Measurements from ENCODE around the gene BMP6.

BMP6 gene

GRCh38 chr6:7836371-7837026 lies 110.6 kb downstream of the BMP6 start:
- DNase-seq: no peak

GRCh38 chr6:7841781-7842468 lies 116.0 kb downstream of the BMP6 start:
- DNase-seq: no peak

GRCh38 chr6:7846966-7847818 lies 121.3 kb downstream of the BMP6 start:
- no peak for DNase-seq

GRCh38 chr6:7848229-7848628 lies 122.3 kb downstream of the BMP6 start:
- DNase-seq: no peak

GRCh38 chr6:7851780-7852179 lies 125.9 kb downstream of the BMP6 start:
- DNase-seq: no peak

GRCh38 chr6:7859591-7859990 lies 133.7 kb downstream of the BMP6 start:
- DNase-seq: no peak

- DNase-seq: no peak
Measured at GRCh38 chr6:7865781-7866180, 139.9 kb downstream of the BMP6 start.

- no peak for DNase-seq
Measured at GRCh38 chr6:7866526-7866925, 140.6 kb downstream of the BMP6 start.

GRCh38 chr6:7868926-7869325 lies 143.0 kb downstream of the BMP6 start:
- DNase-seq: no peak

GRCh38 chr6:7878401-7878964 lies 152.6 kb downstream of the BMP6 start:
- DNase-seq: no peak

GRCh38 chr6:7879043-7879442 lies 153.1 kb downstream of the BMP6 start:
- DNase-seq: no peak

GRCh38 chr6:7879579-7879978 lies 153.7 kb downstream of the BMP6 start:
- no peak for DNase-seq

- no peak for DNase-seq
Measured at GRCh38 chr6:7879980-7880717, 154.2 kb downstream of the BMP6 start.

GRCh38 chr6:7880718-7881107 lies 154.8 kb downstream of the BMP6 start:
- no peak for DNase-seq

- DNase-seq: no peak
Measured at GRCh38 chr6:7881765-7882500, 156.0 kb downstream of the BMP6 start.

- DNase-seq: no peak
Measured at GRCh38 chr6:7882505-7883257, 156.8 kb downstream of the BMP6 start.

GRCh38 chr6:7883381-7883780 lies 157.5 kb downstream of the BMP6 start:
- DNase-seq: no peak

- no peak for DNase-seq
Measured at GRCh38 chr6:7886132-7886531, 160.2 kb downstream of the BMP6 start.

- DNase-seq: no peak
Measured at GRCh38 chr6:7887278-7887991, 161.5 kb downstream of the BMP6 start.

- DNase-seq: no peak
Measured at GRCh38 chr6:7888587-7889357, 162.9 kb downstream of the BMP6 start.

Measured in activated effector memory CD4-positive, alpha-beta T cell treated with anti-CD3 and anti-CD28 coated beads, Interleukin-2, amount 50 U/mL, for 16 hours (primary cell).